ENCODE data around the gene ZNF324. TPM values are rescaled to one million over a fixed set of nuclear protein-coding genes. Genes with fewer than 3 reads are reported as not detected.
"Not testable (repeated sequence)": the region's sequence is repeated elsewhere in the genome, so short reads cannot be mapped to it uniquely, and the experiment has no call there.

The ZNF324 gene
- total RNA-seq, 1 experiment from 2014 or later, result 10.1 TPM

GRCh38 chr19:58500242-58500641 lies 33.4 kb downstream of the ZNF324 start:
- no peak for DNase-seq (ENCODE audit: low spot score)

DNA sequence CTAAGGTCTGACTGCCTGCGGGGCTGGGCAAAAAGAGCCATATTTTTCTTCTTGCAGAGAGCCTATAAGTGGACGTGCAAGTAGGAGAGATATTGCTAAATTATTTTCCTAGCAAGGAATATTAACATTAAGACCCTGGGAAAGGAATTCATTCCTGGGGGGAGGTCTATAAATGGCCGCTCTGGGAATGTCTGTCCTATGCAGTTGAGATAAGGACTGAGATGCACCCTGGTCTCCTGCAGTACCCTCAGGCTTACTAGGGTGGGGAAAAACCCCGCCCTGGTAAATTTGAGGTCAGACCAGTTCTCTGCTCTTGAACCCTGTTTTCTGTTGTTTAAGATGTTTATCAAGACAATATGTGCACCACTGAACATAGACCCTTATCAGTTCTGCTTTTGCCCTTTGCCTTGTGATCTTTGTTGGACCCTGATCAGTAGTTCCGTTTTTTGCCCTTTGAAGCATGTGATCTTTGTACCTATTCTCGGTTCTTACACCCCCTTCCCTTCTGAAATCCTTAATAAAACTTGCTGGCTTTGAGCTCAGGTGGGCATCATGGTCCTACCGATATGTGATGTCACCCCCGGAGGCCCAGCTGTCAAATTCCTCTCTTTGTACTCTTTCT lies 40.8 kb downstream of the ZNF324 start:
- not testable (repeated sequence) for DNase-seq (ENCODE audit: low spot score)

- no peak for DNase-seq (ENCODE audit: low spot score)
Observed at GRCh38 chr19:58509731-58510083, 42.8 kb downstream of the ZNF324 start.

- no peak for DNase-seq (ENCODE audit: low spot score)
Observed at GRCh38 chr19:58510084-58510862, 43.4 kb downstream of the ZNF324 start.

- no peak for DNase-seq (ENCODE audit: low spot score)
Observed at GRCh38 chr19:58511353-58512208, 44.7 kb downstream of the ZNF324 start, which contains the start of gene SLC27A5. TSS of gene SLC27A5 (minus strand) at chr19:58511992. CDS start at chr19:58511955, 37 bp downstream.

DNA sequence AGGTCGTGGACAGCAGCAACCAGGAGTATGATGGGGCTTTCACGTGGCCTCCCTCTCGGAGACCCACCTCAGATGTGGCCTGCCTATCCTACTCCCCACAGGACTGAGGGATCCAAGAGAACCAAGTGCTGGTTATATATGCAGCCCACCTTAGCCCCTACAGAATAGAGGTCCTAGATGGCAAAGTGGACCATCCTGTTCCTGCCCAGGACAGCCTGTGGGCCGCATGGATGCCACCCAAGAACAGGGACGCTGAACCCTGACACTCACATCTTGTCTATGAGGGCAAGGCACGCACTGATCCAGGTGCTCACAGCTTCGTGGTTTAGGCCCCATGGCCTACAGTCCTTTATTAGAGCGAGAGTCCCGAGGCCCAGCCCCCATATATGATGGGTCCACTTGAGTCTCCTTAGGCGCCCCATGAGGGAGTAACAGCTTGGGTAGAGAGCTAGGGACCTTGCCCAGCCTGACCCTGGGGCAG lies 46.4 kb downstream of the ZNF324 start:
- no peak for DNase-seq (ENCODE audit: low spot score)

GRCh38 chr19:58513694-58514563 lies 47.0 kb downstream of the ZNF324 start:
- DNase-seq (ENCODE audit: low spot score), result no peak

GRCh38 chr19:58514564-58515022 lies 47.7 kb downstream of the ZNF324 start:
- DNase-seq (ENCODE audit: low spot score), result no peak

GRCh38 chr19:58515259-58515658 lies 48.4 kb downstream of the ZNF324 start:
- DNase-seq (ENCODE audit: low spot score), result no peak

GRCh38 chr19:58516246-58516836 lies 49.5 kb downstream of the ZNF324 start:
- no peak for DNase-seq (ENCODE audit: low spot score)

DNA sequence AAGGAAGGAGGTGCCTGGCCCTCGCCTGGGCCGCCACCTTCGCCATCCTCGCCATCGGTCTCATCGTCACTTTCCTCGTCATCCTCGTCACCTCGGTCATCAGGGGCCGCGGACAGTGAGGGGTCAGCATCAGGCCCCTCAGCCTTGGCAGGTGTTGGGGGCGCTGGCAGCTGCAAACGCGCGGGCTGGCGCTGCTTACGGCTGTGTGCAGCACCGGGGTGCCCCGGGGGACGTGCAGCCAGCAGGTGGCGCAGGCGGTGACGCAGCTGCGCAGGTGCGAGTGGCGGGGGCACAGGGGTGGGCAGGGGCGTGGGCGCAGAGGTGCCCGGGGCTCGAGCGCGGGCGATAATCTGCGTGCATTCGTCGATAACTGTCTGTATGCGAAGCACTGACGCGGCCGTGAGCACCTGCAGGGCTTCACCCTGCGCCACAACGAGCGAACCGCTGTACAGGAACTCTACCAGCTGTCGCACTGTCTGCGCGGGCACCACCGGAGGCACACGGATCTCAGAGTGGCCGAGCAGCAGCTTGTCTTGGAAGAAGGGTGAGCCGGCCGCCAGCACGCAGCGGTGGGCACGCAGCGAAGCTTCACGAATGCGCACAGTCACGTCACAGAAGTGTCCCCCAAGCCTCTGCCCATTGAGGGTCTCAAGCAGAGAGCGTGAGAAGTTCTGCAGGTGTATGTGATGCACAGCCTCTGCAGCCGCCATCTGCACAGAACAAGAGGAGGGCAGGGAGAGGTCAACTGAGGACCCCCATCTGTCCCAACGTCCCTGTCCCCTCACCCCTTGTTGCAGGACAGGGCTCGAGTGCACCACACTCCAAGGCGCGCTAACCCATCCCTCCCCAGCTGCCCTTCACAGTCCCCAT lies 50.3 kb downstream of the ZNF324 start:
- no peak for DNase-seq (ENCODE audit: low spot score)

GRCh38 chr19:58518256-58519086 lies 51.6 kb downstream of the ZNF324 start:
- no peak for DNase-seq (ENCODE audit: low spot score)

DNA sequence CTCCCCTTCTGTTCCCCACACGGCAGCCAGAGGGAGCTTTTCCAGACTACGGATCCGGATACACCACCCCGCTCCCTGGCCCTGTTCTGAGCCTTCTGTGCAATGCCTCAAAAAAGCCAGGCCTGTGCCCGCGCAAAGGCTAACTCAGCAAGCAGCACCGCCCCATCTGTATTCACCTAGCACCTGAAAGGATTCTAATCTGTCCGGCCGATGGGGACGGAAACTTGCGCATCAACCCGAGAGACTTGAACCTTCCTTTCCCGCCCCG lies 52.1 kb downstream of the ZNF324 start:
- DNase-seq (ENCODE audit: low spot score), result peak; percentile 71

DNA sequence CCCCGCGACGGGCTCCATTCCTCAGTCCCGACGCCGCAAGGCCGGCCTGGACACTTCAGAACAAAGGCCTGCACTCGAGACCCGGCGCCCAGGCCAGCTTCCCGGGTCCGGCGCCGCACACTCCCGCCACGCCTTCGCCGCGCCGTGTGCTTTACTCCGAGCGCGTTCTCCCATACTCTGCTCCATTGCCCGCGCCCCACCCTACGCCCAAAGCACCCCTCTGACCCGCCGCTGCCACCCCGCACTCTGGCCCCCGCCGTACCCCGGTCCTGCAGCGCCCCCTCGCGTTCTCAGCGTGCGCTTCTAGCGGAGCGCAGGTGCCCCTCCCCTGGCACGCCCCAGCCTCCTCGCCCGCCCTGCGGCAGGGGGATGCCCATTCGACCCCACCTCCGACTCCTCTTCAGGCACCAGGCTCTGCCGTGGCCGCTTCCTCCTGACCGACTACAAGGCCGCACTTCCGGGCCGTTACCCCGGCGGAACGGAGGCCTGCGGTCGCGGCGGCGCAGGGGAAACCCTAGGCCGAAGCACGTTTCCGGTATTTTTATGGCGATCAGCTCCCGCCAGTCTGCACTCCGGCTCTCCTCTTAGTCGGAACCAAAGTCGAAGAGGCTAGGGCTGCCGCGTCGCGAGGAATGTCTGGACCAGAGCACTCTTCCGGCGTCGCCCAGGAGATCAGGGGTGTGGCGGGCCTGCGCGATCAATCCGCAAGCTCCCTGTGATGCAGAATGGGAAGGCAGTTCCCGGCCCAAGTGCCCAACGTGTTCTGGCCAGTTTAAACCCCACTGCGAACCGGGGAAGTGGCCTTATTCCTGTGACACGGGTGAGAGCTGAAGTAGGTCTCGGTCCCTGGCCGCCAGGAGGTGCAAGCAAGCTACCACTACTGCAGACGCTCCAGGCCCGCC lies 52.7 kb downstream of the ZNF324 start, which contains the start of gene ZBTB45:
TSS of gene ZBTB45 (minus strand) at position 456 of the 902 bp plus-strand sequence. CDS start 2,137 bp downstream, outside the sequence.
- peak; percentile 97 for DNase-seq (ENCODE audit: low spot score)

DNA sequence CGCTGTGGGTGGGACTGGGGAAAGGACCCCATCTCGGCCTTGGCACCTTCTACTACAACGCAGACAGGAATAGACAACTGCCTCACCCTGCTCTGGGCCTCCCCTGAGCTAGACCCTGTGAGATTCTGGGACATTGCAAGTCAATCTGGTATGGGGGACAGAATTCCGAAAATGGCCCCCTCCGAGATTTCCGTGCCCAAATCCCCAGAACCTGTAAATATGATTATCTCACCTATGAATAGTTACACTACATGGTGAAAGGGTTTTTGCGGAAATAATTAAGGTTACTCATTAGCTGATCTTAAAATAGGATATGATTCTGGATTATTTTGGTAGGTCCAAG lies 53.3 kb downstream of the ZNF324 start:
- DNase-seq (ENCODE audit: low spot score), result no peak

- no peak for DNase-seq (ENCODE audit: low spot score)
Observed at GRCh38 chr19:58521651-58522050, 54.8 kb downstream of the ZNF324 start.

- no peak for DNase-seq (ENCODE audit: low spot score)
Observed at GRCh38 chr19:58522709-58523108, 55.8 kb downstream of the ZNF324 start.
